Uterus (tissue), 2 donors: Measurements from ENCODE around the gene TCERG1.

ENCODE experiments used
- CTCF ChIP-seq, 4 experiments: fragments of 200-600 bp in 2 of 4; fragments of 450-650 bp in 2 of 4; sonication (generic) in 2 of 4; IDR thresholded peaks; one replicate each; pipeline ENCODE4 v1.5.1; 2016 to 2019; ENCODE audit warnings: antibody characterized with exemption in 4 of 4, mild to moderate bottlenecking in 2 of 4, moderate library complexity in 1 of 4
- POLR2A ChIP-seq, 2 donors: fragments of 450-650 bp; IDR thresholded peaks; one replicate each; pipeline ENCODE4 v1.6.1; 2016; ENCODE audit warnings: antibody characterized with exemption in 2 of 2, mild to moderate bottlenecking in 1 of 2, moderate library complexity in 1 of 2

GRCh38 chr5:146425023-146425422, 22.1 kb upstream of the TCERG1 start:
- TF ChIP-seq CTCF (IDR thresholded peaks at IDR 0.05) (no peak), POLR2A (IDR thresholded peaks at IDR 0.05) (no peak)
